ENCODE results near the gene PLET1. TPM values are rescaled to one million over a fixed set of nuclear protein-coding genes. Genes with fewer than 3 reads are reported as not detected.

Gene PLET1
- total RNA-seq, 1 donor from 2014 or later = not detected

GRCh38 chr11:112229159-112229558 lies 31.5 kb downstream of the PLET1 start:
- TF ChIP-seq CTCF (IDR thresholded peaks at IDR 0.05) (no peak), EZH2 (IDR thresholded peaks at IDR 0.05) (no peak), EZH2phosphoT487 (IDR thresholded peaks at IDR 0.05) (no peak)
- Histone ChIP-seq H3K79me2 (ENCODE audit: low read depth) (peaks cover 32% of the 10 kb centered on the region), H3F3A (ENCODE audit: low read depth) (no peaks in the 10 kb centered on the region), H3K27ac (no peak overlapping the region), H3K4me3 (no peak overlapping the region), H3K27me3 (peaks cover 4% of the 10 kb centered on the region), H3K4me1 (peaks cover 10% of the 10 kb centered on the region), H4K20me1 (ENCODE audit: low read depth) (no peaks in the 10 kb centered on the region), H2AFZ (replicated peaks) (no peak overlapping the region), H3K36me3 (no peaks in the 10 kb centered on the region), H3K4me2 (no peak overlapping the region), H3K9ac (no peak overlapping the region), H3K9me3 (ENCODE audit: low read depth) (no peaks in the 10 kb centered on the region)
- H3K4me1 Mint-ChIP-seq = peaks cover 15% of the 10 kb centered on the region
- no peak for DNase-seq (ENCODE audit: low spot score)
- H3K9me3 Mint-ChIP-seq = no peaks in the 10 kb centered on the region
- H3K4me3 Mint-ChIP-seq = no peak overlapping the region
- no peak overlapping the region for H3K27ac Mint-ChIP-seq
- H3K27me3 Mint-ChIP-seq (ENCODE audit: insufficient read depth, low read depth) = peaks cover 3% of the 10 kb centered on the region
- peaks cover 8% of the 10 kb centered on the region for H3K36me3 Mint-ChIP-seq

- peaks cover 8% of the 10 kb centered on the region for H3K36me3 Mint-ChIP-seq
- no peak for DNase-seq (ENCODE audit: low spot score)
These were observed 32.0 kb downstream of the PLET1 start for GRCh38 chr11:112228706-112229105.

GRCh38 chr11:112227471-112227870 lies 33.2 kb downstream of the PLET1 start:
- Mint-ChIP-seq H3K27me3 (ENCODE audit: insufficient read depth, low read depth) (peaks cover 3% of the 10 kb centered on the region), H3K4me3 (peak overlapping the region; percentile 93), H3K36me3 (peaks cover 8% of the 10 kb centered on the region), H3K27ac (no peak overlapping the region), H3K9me3 (no peaks in the 10 kb centered on the region), H3K4me1 (peaks cover 15% of the 10 kb centered on the region)
- TF ChIP-seq EZH2phosphoT487 (IDR thresholded peaks at IDR 0.05) (no peak), CTCF (IDR thresholded peaks at IDR 0.05) (no peak), EZH2 (IDR thresholded peaks at IDR 0.05) (no peak)
- Histone ChIP-seq H3K27ac (no peak overlapping the region), H3K9me3 (ENCODE audit: low read depth) (no peaks in the 10 kb centered on the region), H3K4me2 (peak overlapping the region; percentile 85), H3F3A (ENCODE audit: low read depth) (no peaks in the 10 kb centered on the region), H2AFZ (replicated peaks) (no peak overlapping the region), H3K9ac (peak overlapping the region; percentile 39), H4K20me1 (ENCODE audit: low read depth) (no peaks in the 10 kb centered on the region), H3K4me3 (peak overlapping the region; percentile 64), H3K27me3 (peaks cover 18% of the 10 kb centered on the region), H3K4me1 (peaks cover 10% of the 10 kb centered on the region), H3K79me2 (ENCODE audit: low read depth) (peaks cover 32% of the 10 kb centered on the region), H3K36me3 (no peaks in the 10 kb centered on the region)
- DNase-seq (ENCODE audit: low spot score) = no peak

More at GRCh38 chr11:112228706-112229105, 32.0 kb downstream of the PLET1 start:
- no peak overlapping the region for H3K4me3 ChIP-seq
- no peaks in the 10 kb centered on the region for H3K9me3 Mint-ChIP-seq
- no peak overlapping the region for H2AFZ ChIP-seq (replicated peaks)
- peaks cover 9% of the 10 kb centered on the region for H3K27me3 ChIP-seq
- no peak overlapping the region for H3K27ac ChIP-seq
- H3K27ac Mint-ChIP-seq = no peak overlapping the region
- no peaks in the 10 kb centered on the region for H4K20me1 ChIP-seq (ENCODE audit: low read depth)
- no peaks in the 10 kb centered on the region for H3K36me3 ChIP-seq
- H3K4me1 ChIP-seq = peaks cover 10% of the 10 kb centered on the region
- H3F3A ChIP-seq (ENCODE audit: low read depth) = no peaks in the 10 kb centered on the region
- peaks cover 32% of the 10 kb centered on the region for H3K79me2 ChIP-seq (ENCODE audit: low read depth)
- TF ChIP-seq EZH2phosphoT487 (IDR thresholded peaks at IDR 0.05) (no peak), CTCF (IDR thresholded peaks at IDR 0.05) (no peak), EZH2 (IDR thresholded peaks at IDR 0.05) (no peak)
- H3K9ac ChIP-seq = no peak overlapping the region
- H3K9me3 ChIP-seq (ENCODE audit: low read depth) = no peaks in the 10 kb centered on the region
- no peak overlapping the region for H3K4me3 Mint-ChIP-seq
- H3K27me3 Mint-ChIP-seq (ENCODE audit: insufficient read depth, low read depth) = peaks cover 3% of the 10 kb centered on the region
- H3K4me1 Mint-ChIP-seq = peaks cover 15% of the 10 kb centered on the region
- H3K4me2 ChIP-seq = no peak overlapping the region
